Stimulated activated naive CD4-positive, alpha-beta T cell treated with Interleukin-2 at 50 U/mL for 16 hours (primary cell): Measurements from ENCODE around the gene LCN9.
"Not testable (repeated sequence)": the region's sequence is repeated elsewhere in the genome, so short reads cannot be mapped to it uniquely, and the experiment has no call there.

Source experiments
- DNase-seq: peaks from one replicate; lab custom pipeline; 2025; lab: John Stamatoyannopoulos, UW

Gene LCN9

DNA sequence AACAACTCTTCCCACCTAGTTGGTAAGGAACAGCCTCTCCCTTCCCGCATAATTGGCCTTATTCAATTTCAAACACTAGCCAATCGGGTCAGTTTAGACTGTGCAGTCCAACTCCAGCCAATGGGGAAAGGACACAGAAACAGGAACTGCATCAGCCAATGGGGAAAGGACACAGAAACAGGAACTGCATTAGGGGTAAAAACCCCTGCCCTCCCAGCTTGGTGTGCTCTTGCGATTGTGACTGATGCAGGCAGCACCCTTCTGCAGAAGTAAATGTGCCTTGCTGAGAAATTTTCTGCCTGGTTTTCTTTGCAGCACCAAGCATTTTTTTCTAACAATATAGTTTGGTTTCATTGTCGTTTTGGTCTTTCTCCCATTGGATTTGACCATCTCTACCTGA, 15.2 kb upstream of the LCN9 start:
- DNase-seq: no peak

DNA sequence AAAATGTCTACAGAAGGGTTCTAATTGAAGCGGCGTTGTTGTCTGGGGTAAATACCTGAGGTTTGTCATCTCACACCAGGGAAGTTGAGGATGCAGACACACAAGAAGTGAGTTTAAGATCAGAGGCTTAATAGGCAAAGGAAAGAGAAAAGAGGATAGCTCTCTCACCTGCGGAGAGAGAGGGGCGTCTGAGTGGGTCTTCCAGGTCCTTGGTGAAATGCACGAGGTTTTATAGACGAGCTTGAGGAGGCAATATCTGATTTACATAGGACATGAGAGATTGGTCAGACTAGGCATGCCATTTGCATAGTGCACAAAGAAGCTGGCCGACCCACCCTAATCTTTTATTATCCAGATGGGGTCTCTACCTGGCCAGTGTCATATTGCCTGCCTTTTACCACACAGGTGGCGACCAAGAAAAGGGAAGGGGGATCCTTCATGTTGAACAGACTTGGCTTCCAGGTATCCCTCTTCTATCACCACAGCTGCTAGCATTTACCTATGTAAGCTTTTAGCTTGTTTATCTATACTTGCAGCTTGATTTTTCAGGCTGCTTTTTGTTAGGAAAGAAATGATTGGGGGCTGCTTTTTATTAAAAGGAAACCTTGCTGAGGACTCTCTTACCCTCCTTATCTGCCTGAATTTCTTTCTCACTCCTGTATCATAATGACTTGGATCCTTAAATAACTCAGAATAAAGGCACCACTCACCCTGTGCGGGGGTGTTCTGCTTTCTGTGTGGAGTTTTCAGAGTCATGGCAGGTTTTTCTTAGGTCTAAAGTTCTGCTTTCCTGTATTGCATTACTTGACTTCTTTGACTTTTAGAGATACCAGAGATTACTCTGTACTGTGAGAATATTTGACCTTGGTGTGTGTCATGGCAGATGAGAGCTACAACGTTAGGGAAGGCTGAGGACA, 14.4 kb upstream of the LCN9 start:
- DNase-seq: no peak

DNA sequence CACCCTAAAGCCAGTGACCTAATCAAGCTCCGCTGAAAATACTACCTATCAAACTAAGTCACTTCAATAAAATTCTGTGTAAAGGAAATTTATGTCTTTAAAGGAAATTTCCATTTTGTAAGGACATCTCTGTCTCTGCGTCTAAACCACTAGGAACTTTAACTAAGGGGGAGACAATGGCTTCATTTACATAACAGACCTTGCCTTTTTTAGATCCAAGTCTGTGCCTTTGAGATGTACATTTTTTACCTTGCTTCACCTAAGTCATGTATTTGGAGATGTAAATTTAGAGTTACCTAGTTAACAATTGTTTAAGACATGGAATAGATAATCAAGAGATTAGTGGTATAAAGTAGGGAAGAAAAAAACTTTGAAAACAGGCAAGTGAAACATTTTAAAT, 13.6 kb upstream of the LCN9 start:
- DNase-seq: no peak

DNA sequence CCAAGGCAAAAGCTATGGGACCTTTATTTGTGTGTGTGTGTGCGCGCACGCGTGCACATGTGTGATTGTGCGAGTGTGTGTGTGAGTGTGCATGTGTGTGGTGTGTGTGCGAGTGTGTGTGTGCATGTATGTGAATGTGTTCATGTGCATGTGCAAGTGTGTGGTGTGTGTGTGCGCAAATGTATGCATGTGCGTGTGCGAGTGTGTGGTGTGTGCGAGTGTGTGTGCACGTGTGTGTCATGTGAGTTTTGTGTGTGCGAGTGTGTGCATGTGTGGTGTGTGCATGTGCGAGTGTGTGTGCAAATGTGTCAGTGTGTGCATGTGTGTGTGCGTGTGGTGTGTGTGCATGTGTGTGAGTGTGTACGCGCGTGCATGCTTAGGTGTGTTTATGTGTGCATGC, 12.7 kb upstream of the LCN9 start:
- DNase-seq: no peak

DNA sequence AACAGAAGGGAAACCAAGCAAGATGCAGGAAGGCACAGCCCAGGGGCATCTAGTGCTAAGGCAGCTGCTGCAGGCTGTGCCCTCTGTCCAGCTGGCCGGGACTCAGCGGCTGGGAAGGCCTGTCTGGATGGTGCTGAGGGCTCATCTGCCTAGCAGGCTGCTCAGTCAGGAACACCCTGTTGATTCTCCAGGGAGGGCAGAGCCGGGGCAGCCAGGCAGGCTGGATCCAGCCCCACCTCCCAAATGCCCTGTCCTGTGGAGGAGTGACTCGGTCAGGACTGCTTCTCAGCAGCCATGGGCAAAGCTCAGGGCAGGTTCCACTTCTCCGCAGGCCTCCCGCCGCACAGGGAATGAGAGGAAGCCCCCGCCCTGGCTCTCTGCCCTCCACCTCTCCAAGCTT, 7.8 kb upstream of the LCN9 start:
- DNase-seq: no peak

DNA sequence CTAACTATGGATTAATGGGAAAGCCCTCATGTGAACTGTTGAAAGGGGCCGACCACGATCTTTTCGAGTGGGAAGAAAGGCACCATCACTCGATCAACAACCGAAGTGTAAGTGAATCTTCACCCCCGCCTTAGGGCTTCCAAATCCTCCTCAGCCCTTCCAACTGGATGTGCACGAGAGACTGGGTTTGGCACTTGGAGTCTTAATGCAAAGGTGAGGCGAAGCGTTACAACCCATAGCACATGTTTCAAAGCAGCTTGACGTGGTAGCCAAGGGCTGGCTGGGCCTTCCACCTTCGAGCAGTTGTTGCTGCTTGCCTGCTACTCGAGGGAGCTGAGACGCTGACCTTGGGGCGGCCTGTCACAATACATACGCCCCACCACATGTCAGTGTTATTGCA, 5.7 kb upstream of the LCN9 start:
- DNase-seq: no peak

DNA sequence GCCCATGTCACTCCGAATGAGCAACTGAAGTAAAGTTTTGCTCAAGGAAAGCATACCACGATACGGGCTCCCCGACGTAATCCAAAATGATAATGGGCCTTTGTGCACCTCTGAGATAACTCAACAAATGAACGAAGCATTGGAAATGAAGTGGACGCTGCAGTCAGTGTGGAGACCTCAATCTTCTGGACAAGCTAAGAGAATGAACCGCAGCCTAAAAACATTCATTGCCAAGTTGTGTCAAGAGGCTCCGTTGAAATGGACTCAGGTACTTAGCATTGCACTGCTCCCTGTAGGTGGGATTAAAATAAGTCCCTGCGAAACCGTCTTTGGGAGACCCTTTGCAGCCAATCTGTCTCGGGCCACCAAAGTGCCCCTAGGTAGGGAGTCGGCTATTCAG, 3.9 kb upstream of the LCN9 start:
- DNase-seq: no peak

DNA sequence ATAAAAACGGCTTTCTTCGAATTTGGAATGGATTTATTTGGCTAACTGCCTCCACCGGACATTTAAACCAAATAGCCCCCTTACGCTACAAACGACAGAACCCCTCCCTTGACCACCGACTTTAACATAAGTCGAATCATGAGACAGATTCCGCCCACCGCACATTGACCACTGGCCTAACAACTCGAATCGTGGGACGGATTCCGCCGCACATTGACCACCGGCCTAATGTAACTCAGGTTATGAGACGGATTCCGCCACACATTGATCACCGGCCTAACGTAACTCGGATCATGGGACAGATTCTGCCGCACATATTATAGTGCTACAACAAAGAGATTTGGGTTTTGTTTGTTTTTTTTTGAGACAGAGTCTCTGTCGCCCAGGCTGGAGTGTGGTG, 2.7 kb upstream of the LCN9 start:
- no peak for DNase-seq

DNA sequence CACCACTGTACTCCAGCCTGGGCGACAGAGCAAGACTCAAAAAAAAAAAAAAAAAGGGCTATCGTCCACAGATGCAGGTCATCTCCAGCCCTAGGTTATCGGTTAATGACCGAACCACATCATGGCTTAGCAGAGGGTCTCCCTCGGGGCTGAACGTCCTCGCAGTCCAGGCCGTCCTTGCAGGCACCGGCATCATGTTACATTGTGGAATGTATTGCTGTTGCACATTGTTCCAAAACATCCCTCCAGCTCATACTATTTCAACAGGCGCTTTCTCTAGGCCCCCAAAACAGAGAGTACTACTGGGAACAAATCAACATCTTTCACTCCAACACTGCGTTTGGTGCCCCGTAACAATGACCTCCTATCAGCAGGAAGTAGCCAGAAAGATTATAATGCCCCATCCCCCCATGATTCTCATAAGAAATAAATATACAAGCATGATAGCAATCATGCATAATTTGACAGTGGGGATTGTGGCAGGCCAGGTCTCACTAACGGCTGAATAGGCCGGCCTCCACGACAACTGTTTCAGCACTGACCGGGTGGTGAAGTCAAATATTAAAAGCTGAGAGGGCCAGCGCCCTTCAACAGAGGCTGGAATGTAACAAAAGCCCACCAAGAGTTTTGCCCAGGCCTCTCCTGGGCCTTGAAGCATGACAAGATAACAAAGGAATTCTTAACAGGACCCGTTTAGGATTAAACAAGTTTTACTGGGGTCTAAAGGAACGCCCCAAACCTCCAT, 1.1 kb upstream of the LCN9 start:
- no peak for DNase-seq

DNA sequence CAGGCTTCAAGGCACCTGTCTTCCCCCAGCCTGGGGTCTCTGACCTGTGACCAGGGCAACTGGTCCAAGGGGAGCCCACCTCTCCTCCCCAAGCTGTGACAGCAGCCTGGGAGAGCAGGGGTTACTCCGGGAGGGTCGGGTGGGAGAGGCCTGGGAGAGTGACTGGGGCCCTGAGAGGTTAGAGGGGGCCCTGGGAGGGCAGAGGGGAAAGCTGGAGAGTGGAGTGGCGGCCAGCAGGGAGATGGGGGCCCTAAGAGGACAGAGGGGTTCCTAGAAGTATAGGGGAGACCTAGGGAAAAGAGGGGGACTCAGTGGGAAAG, 302 bp downstream of the LCN9 start:
- DNase-seq: no peak

DNA sequence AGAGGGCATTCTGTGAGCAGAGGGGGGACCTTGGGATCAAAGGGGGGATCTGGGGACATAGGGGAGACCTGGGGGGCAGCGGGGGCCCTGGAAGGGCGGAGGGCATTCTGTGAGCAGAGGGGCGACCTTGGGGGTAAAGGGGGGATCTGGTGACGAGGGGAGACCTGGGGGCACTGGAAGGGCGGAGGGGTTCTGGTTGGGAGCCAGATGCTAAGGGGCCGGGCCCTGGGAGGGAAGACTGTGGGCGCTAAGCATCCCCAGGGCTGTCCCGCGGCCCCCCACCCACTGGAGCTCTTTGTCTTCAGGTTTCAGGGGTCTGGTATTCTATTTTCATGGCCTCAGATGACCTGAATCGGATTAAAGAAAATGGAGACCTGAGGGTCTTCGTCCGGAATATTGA, 748 bp downstream of the LCN9 start:
- DNase-seq: no peak

DNA sequence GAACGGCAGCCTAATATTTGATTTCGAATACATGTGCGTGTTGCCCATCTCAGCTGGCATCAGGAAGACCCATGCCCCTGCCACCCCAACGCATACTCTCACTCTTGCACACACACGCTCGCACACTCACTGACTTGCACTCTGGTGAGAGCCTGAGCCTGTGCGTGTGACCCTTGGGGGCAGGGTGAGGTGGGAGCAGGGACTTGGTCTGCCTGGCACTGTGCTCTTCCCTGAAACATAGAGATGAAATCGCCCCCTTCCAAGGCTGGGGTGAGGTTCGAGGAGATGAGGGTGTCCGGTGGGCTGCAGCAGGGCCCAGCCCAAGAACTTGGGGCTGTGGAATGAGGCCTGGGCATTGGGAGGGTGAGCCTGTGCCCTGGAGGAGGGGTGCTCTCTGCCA, 1.2 kb downstream of the LCN9 start:
- no peak for DNase-seq

DNA sequence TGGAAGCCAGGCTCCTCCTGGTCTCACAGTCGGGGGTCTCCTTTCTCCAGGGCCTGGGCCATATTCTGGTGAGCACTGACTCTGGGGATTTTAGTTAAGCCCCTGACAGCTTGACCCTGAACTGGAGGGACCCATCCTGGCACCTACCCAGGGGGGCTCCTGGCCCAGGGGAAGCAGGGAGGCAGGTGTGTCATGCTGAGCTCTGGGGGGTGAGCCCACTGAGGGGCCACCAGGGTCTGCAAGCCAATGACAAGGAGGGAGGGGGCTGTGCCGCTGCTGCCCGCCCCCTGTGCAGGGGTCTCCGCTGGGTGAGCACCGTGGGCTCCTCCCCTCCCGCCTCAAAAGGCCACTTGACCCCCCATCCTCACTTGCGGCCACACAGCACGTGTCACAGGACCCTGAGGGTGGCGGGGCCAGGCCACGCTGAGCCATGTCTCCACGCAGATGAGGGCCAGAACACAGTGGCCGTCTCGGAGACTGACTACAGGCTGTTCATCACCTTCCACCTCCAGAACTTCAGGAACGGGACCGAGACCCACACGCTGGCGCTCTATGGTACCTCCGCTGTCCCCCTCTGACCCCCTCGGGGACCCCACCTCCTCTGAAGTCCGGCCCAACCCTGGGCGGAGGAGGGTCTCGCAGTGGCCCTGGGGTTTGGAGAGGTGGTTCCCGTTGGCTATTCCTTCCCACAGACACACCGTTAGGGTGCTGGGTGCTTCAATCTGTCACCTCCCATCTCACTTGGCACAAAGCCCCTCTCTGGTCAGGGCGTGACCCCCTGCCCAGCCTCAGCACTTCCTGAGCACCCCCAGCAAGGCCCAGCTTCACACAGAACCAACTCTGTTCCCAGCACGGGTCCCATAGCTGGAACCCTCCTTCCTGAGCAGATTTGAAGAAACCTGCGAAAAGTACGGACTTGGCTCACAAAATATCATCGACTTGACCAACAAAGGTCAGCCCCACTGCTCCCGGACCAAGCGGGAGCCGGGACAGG, 2.0 kb downstream of the LCN9 start:
- DNase-seq: no peak

DNA sequence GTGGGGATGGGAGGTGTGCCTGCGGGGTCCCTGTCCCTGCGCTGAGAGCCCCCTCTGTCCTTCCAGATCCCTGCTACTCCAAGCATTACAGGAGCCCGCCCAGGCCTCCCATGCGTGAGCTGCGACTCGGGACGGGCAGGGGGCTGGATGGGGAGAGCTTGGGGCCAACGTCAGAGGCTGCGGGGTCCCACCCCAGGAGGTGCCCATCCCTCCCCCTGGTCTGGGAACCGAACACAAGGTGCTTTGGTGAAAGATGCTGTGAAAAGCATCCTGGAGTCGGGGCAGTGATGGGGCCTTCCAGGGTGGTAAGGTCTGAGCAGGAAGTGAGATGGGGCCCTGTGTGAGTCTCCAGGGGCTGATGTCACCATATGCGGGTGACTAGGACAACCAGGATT, 2.7 kb downstream of the LCN9 start:
- DNase-seq: no peak

DNA sequence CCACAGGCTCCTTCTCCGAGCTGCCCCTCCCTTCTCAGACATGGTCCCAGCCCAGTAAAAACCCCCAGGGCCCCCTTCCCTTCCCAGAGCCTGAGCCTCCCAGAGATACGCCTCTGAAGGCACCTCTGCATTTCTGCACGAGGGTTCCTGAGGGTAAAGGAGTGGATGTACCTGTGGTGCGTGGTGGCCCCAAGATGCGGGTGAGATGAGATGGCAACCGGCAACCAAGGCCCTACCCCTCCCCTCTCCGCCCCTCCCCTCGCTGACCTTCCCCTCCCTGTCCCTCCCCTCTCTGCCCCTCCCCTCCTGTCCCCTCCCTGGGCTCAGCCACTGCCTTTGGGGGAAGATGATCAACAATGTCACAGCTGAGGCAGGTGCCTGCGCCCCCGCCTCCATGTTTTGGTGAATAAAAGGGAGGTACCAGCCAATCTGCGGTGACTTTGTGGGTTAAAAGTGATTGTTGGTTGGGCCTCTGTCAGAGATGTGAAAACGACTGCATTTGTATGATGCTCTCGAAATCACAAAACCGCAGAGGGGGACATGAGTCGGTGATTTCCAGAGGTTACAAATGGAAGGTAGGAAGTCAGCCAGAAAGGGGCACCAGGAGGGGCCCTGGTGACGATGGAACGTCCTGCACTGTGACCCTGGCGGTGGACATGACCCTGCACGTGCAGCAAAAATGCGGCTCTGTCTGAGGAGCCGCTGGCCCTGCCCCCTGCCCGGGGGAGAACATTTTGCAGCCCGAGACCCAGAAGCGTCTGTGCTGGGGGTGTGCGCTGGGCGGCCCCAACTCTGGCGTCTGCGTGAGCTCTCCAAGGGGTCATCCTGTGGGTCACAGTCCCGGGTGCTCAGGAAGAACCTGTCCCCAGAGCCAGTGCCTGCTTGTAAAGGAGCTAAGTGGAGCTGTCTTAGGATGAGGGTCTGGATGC, 3.7 kb downstream of the LCN9 start:
- no peak for DNase-seq

DNA sequence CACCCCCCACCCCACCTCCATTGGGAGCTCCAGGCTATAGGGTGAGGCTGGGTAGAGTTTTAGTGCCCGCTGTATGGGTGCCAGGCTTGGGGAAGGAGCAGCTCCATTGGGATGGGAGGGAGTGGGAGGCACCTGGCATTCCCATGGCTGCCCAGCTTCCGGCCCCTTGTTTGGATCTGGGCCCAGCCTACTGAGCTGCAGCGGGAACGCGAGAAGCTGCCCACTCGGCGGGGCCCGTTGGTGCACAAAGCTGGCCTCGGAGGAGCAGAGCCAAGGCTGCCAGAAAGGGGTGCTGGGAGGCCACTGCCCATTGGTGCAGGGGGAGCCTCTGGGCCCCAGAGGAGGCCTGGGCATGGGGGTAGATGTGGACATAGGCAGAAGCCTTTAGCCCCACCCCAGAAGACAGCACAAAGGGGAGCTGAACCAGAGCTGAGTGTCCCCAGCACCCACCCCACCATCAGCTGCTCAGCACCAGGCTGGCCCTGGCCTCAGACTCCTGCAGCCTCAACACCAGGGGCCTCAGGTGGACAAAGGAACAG, 4.4 kb downstream of the LCN9 start:
- DNase-seq: no peak

DNA sequence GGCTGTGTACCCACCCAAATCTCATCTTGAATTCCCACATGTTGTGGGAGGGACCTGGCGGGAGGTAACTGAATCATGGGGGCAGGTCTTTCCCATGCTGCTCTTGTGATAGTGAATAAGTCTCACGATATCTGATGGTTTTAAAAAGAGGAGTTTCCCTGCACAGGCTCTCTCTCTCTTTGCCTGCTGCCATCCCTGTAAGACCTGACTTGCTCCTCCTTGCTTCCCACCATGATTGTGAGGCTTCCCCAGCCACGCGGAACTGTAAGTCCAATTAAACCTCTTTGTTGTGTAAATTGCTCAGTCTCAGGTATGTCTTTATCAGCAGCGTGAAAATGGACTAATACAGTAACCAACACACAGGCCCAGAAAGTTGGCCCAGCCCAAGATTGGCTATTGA, 5.9 kb downstream of the LCN9 start:
- DNase-seq: not testable (repeated sequence)

DNA sequence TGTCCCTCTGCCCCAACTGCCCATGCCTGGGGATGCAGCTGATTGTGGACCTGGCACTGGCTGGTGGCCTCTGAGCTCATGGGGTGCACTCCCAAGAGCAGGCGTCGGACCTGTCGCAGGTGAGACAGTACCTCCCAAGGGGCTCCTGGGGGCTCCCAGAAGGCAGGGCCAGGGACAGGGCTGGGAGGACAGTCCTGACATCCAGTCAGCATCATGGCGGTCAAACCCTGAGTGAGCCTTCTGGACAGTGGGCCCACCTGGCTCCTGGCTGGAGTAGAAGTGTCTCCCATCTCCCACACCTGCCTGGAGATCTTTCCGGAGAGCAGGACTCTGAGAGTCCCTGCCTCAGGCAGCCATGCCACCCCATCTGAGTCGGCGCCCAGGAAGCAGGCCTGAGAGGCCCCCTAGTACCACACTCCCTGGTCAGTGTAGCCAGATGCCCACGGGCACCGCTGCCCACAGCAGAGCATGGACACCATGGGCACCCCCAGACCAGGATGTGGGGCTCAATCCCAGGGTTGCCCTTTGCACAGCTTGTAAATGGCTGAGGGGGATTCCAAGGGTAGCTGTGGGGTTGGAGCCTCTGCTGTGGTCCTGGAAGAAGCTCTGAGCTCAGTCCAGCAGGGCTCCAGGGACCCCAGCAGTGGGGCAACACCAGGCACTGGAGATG, 6.6 kb downstream of the LCN9 start:
- no peak for DNase-seq

DNA sequence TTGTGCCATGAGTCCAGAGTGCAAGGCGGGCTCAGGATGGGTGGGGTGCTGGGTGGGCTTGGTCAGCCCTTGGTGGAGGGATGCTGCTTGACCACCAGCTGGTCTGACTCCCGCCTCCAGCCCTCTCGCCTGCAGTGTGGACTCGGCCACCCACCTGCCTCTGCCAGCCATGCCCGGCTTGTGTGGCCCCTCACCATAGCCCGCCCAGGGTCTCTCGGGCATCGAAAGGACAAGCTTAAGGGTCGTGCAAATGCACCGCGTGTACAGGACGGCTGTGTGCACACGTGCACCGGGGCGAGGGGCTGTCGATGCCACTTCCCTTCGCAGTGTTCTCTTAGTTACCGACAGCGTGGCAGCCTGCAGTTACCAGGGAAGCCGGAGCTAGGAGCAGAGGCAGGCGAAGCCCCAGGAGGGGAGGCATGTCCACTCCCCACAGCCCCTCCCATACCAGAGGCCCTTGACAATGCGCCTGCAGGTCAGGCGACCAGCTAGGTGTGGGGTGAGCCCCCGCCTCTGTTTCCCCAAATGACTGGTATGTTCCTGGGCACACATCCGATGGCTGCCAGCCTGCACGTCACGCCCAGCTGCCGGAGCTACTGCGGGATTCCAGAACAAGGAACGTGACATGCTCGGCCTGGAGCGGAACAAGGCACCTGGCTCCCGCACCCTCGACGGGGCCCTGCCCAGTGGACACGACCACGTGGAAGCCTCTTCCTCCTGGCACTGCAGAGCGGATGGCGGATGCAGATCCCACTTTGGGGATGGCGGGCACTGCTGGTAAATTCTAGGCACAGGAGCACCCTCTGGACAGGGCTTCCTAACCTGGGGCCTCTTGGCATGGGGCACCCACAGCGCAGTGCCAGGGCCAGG, 7.8 kb downstream of the LCN9 start:
- DNase-seq: no peak
